Esophagus (tissue), 2 donors: ENCODE results near the gene SLC41A3. TPM values are rescaled to one million over a fixed set of nuclear protein-coding genes. Genes with fewer than 3 reads are reported as not detected.
"Not testable (repeated sequence)": the region's sequence is repeated elsewhere in the genome, so short reads cannot be mapped to it uniquely, and the experiment has no call there.

ENCODE experiments used
- H3K27ac ChIP-seq, 2 donors: one replicate each; pipeline ENCODE4 v1.5.1; 2013; ENCODE audit warnings: low read depth in 2 of 2, mild to moderate bottlenecking in 2 of 2, inconsistent platforms in 1 of 2, low read length in 1 of 2, moderate library complexity in 1 of 2
- H3K27me3 ChIP-seq, 2 donors: one replicate each; pipeline ENCODE4 v1.6.1; 2013; ENCODE audit warnings: low read length in 2 of 2, control low read depth in 1 of 2, mild to moderate bottlenecking in 1 of 2; ENCODE audit not compliant: insufficient read depth in 2 of 2, control insufficient read depth in 1 of 2
- H3K36me3 ChIP-seq, 2 donors: one replicate each; pipeline ENCODE4 v1.6.1; 2013; ENCODE audit warnings: low read length in 1 of 2; ENCODE audit not compliant: control insufficient read depth in 2 of 2, insufficient read depth in 2 of 2
- H3K4me1 ChIP-seq, 2 donors: one replicate each; pipeline ENCODE4 v1.6.1; 2013; ENCODE audit warnings: low read length in 1 of 2; ENCODE audit not compliant: control insufficient read depth in 2 of 2, insufficient read depth in 2 of 2
- H3K4me3 ChIP-seq, 2 donors: one replicate each; pipeline ENCODE4 v1.5.1; 2013; ENCODE audit warnings: low read length in 2 of 2, mild to moderate bottlenecking in 2 of 2, low read depth in 1 of 2, moderate library complexity in 1 of 2
- H3K9me3 ChIP-seq, 2 donors: one replicate each; pipeline ENCODE4 v1.6.1; 2013; ENCODE audit warnings: mild to moderate bottlenecking in 2 of 2, low read depth in 1 of 2, low read length in 1 of 2, moderate library complexity in 1 of 2; ENCODE audit not compliant: control insufficient read depth in 2 of 2, insufficient read depth in 1 of 2
- WGBS, 2 donors: extraction: QIAGEN DNeasy Blood & Tissue Kit; methylation state at CpG; one replicate each; pipeline ENCODE4 v1.1.7; 2013; 5-methylcytosine and 5-hydroxymethylcytosine counted together
- polyA plus RNA-seq, 2 donors: library from polyadenylated mRNA; stranded (reverse); fragments of 200-250 nt; gene quantifications; one replicate each; pipeline ENCODE4 v1.2.3, GENCODE V29; 2013
- donor health status: healthy with polysubstance abuse.
- donor health status: Bipolar disorder and iron deficiency.

The SLC41A3 gene
- polyA plus RNA-seq, 2 donors = 9.0 to 17.5 TPM

- Histone ChIP-seq H3K4me3 (no peak overlapping the region), H3K27me3 (no peaks in the 10 kb centered on the region), H3K4me1 (no peaks in the 10 kb centered on the region), H3K36me3 (no peaks in the 10 kb centered on the region), H3K9me3 (no peaks in the 10 kb centered on the region), H3K27ac (no peak overlapping the region)
Observed at GRCh38 chr3:126076140-126076539, 7.8 kb downstream of the SLC41A3 start.

- no peaks in the 10 kb centered on the region for H3K9me3 ChIP-seq
- H3K4me1 ChIP-seq = no peaks in the 10 kb centered on the region
- H3K27me3 ChIP-seq = no peaks in the 10 kb centered on the region
- no peak overlapping the region for H3K4me3 ChIP-seq
- 91% methylated on average over 10 of the region's 10 CpGs for WGBS, 2 donors
- H3K27ac ChIP-seq = no peak overlapping the region
- peaks cover 2 to 7% of the 10 kb centered on the region in 2 donors for H3K36me3 ChIP-seq
Observed at GRCh38 chr3:126070146-126070545, 13.8 kb downstream of the SLC41A3 start.

- 95 to 97% methylated on average over 8 of the region's 8 CpGs for WGBS, 2 donors
- Histone ChIP-seq H3K9me3 (no peaks in the 10 kb centered on the region), H3K27me3 (no peaks in the 10 kb centered on the region), H3K27ac (no peak overlapping the region), H3K4me3 (no peak overlapping the region), H3K36me3 (peaks cover 5 to 12% of the 10 kb centered on the region in 2 donors), H3K4me1 (no peaks in the 10 kb centered on the region)
Observed at GRCh38 chr3:126067959-126068358, 16.0 kb downstream of the SLC41A3 start.

- not testable (repeated sequence) for H3K4me1 ChIP-seq, H3K27ac ChIP-seq, H3K4me3 ChIP-seq, H3K27me3 ChIP-seq, H3K9me3 ChIP-seq
- H3K36me3 ChIP-seq = peaks cover 5 to 12% of the 10 kb centered on the region in 2 donors
- 84 to 91% methylated on average over 6 of the region's 6 CpGs for WGBS, 2 donors
Observed at GRCh38 chr3:126066676-126067075, 17.2 kb downstream of the SLC41A3 start.

GRCh38 chr3:126065876-126066275 lies 18.0 kb downstream of the SLC41A3 start:
- Histone ChIP-seq H3K4me3 (no peak overlapping the region), H3K4me1 (no peaks in the 10 kb centered on the region), H3K27me3 (no peaks in the 10 kb centered on the region), H3K9me3 (no peaks in the 10 kb centered on the region), H3K27ac (no peak overlapping the region), H3K36me3 (peaks cover 5 to 13% of the 10 kb centered on the region in 2 donors)
- 93 to 94% methylated on average over 3 of the region's 3 CpGs for WGBS, 2 donors

GRCh38 chr3:126064627-126065258 lies 19.2 kb downstream of the SLC41A3 start:
- Histone ChIP-seq H3K9me3 (no peaks in the 10 kb centered on the region), H3K4me3 (no peak overlapping the region), H3K36me3 (peaks cover 5 to 16% of the 10 kb centered on the region in 2 donors), H3K27me3 (no peaks in the 10 kb centered on the region), H3K4me1 (no peaks in the 10 kb centered on the region), H3K27ac (no peak overlapping the region)
- WGBS, 2 donors = 66 to 80% methylated on average over 10 of the region's 10 CpGs

GRCh38 chr3:126063358-126063965 lies 20.5 kb downstream of the SLC41A3 start:
- Histone ChIP-seq H3K27me3 (no peaks in the 10 kb centered on the region), H3K9me3 (no peaks in the 10 kb centered on the region), H3K27ac (no peak overlapping the region), H3K4me3 (no peak overlapping the region), H3K4me1 (no peaks in the 10 kb centered on the region), H3K36me3 (peaks cover 5 to 17% of the 10 kb centered on the region in 2 donors)
- 90 to 91% methylated on average over 8 of the region's 8 CpGs for WGBS, 2 donors

GRCh38 chr3:126061301-126062032 lies 22.5 kb downstream of the SLC41A3 start:
- no peaks in the 10 kb centered on the region for H3K27me3 ChIP-seq
- H3K36me3 ChIP-seq = peaks cover 5 to 13% of the 10 kb centered on the region in 2 donors
- no peak overlapping the region for H3K4me3 ChIP-seq
- 87 to 90% methylated on average over 8 of the region's 8 CpGs for WGBS, 2 donors
- H3K9me3 ChIP-seq = no peaks in the 10 kb centered on the region
- peaks cover 0 to 11% of the 10 kb centered on the region in 2 donors for H3K4me1 ChIP-seq
- H3K27ac ChIP-seq = no peak overlapping the region

- H3K4me1 ChIP-seq = peaks cover 0 to 14% of the 10 kb centered on the region in 2 donors
- H3K9me3 ChIP-seq = no peaks in the 10 kb centered on the region
- H3K36me3 ChIP-seq = peaks cover 2 to 13% of the 10 kb centered on the region in 2 donors
- 86 to 93% methylated on average over 7 of the region's 7 CpGs for WGBS, 2 donors
- no peak overlapping the region for H3K4me3 ChIP-seq
- H3K27me3 ChIP-seq = no peaks in the 10 kb centered on the region
- no peak overlapping the region for H3K27ac ChIP-seq
Observed at GRCh38 chr3:126060613-126061145, 23.2 kb downstream of the SLC41A3 start.
